Neural cell (in vitro differentiated cells): Measurements from ENCODE around the gene FRMD1. TPM values are rescaled to one million over a fixed set of nuclear protein-coding genes. Genes with fewer than 3 reads are reported as not detected.

ENCODE experiments used
- H2AFZ ChIP-seq: fragments of 200-600, 300-800 bp; sonication (generic), shearing (Covaris generic); 2 replicates; pipeline ENCODE4 v1.6.0; 2014; ENCODE audit warnings: low read depth, mild to moderate bottlenecking, antibody characterized with exemption, low read length, moderate library complexity
- H3F3A ChIP-seq: fragments of 200-600 bp; shearing (Covaris generic); 2 replicates; pipeline ENCODE4 v1.6.1; 2016; ENCODE audit warnings: mild to moderate bottlenecking, moderate library complexity, mixed read lengths, antibody characterized with exemption, low read length; ENCODE audit not compliant: insufficient read depth, poor library complexity, severe bottlenecking
- H3K27ac ChIP-seq: fragments of 200-600, 300-800 bp; sonication (generic), shearing (Covaris generic); 2 replicates; pipeline ENCODE4 v1.5.1; 2014; ENCODE audit warnings: mild to moderate bottlenecking, low read length, moderate library complexity
- H3K27me3 ChIP-seq: fragments of 300-800, 200-600 bp; sonication (generic), shearing (Covaris generic); 2 replicates; pipeline ENCODE4 v1.6.0; 2014; ENCODE audit warnings: mild to moderate bottlenecking, low read depth, low read length, moderate library complexity; ENCODE audit not compliant: insufficient read depth
- H3K36me3 ChIP-seq: fragments of 300-800, 200-600 bp; sonication (generic), shearing (Covaris generic); 2 replicates; pipeline ENCODE4 v1.5.1; 2014; ENCODE audit warnings: mild to moderate bottlenecking, antibody characterized with exemption, low read length, moderate library complexity; ENCODE audit not compliant: insufficient read depth
- H3K4me2 ChIP-seq: fragments of 300-800, 200-600 bp; sonication (generic), shearing (Covaris generic); 2 replicates; pipeline ENCODE4 v1.6.0; 2014; ENCODE audit warnings: mild to moderate bottlenecking, low read length
- H3K4me3 ChIP-seq: fragments of 300-800, 200-600 bp; sonication (generic), shearing (Covaris generic); 2 replicates; pipeline ENCODE4 v1.5.1; 2014; ENCODE audit warnings: mild to moderate bottlenecking, low read length, moderate library complexity
- H3K79me2 ChIP-seq: fragments of 200-600 bp; shearing (Covaris generic); replicated peaks from 2 replicates; pipeline ENCODE4 v1.6.0; 2014; ENCODE audit warnings: mild to moderate bottlenecking, low read length, moderate library complexity; ENCODE audit not compliant: insufficient read depth
- H3K9ac ChIP-seq: fragments of 300-800, 200-600 bp; sonication (generic), shearing (Covaris generic); 2 replicates; pipeline ENCODE4 v1.6.1; 2016; ENCODE audit warnings: mild to moderate bottlenecking, low read length, mixed read lengths
- H3K9me2 ChIP-seq: fragments of 200-600 bp; shearing (Covaris generic); 2 replicates; pipeline ENCODE4 v1.6.1; 2016; ENCODE audit warnings: mild to moderate bottlenecking, low read length, mixed read lengths; ENCODE audit not compliant: insufficient read depth
- H3K9me3 ChIP-seq: fragments of 200-600, 300-800 bp; sonication (generic), shearing (Covaris generic); 2 replicates; pipeline ENCODE4 v1.6.1; 2016; ENCODE audit warnings: mild to moderate bottlenecking, mixed run types, low read length, moderate library complexity, mixed read lengths
- H4K20me1 ChIP-seq: fragments of 200-600 bp; shearing (Covaris generic); 2 replicates; pipeline ENCODE4 v1.6.1; 2016; ENCODE audit warnings: mild to moderate bottlenecking, mixed run types; ENCODE audit not compliant: insufficient read depth
- CTCF ChIP-seq: fragments of 450-650 bp; IDR thresholded peaks from 2 replicates; pipeline ENCODE4 v1.5.1; 2014; ENCODE audit warnings: antibody characterized with exemption, mild to moderate bottlenecking, moderate library complexity; ENCODE audit not compliant: poor library complexity, severe bottlenecking
- EP300 ChIP-seq: fragments of 450-650 bp; conservative IDR thresholded peaks from 2 replicates; pipeline ENCODE4 v1.6.1; 2014; ENCODE audit warnings: antibody characterized with exemption, mild to moderate bottlenecking, moderate library complexity; ENCODE audit not compliant: poor library complexity, severe bottlenecking
- EZH2 ChIP-seq: fragments of 200-600, 300-800 bp; shearing (Covaris generic), sonication (generic); IDR thresholded peaks from 2 replicates; pipeline ENCODE4 v1.6.1; 2014; ENCODE audit warnings: antibody characterized with exemption, low read length, borderline replicate concordance, mild to moderate bottlenecking; ENCODE audit not compliant: insufficient read depth, poor library complexity, severe bottlenecking
- MXI1 ChIP-seq: fragments of 450-650 bp; conservative IDR thresholded peaks from 2 replicates; pipeline ENCODE4 v1.6.1; 2014; ENCODE audit warnings: antibody characterized with exemption, mild to moderate bottlenecking; ENCODE audit not compliant: poor library complexity, severe bottlenecking
- POLR2AphosphoS5 ChIP-seq: IDR thresholded peaks from 2 replicates; pipeline ENCODE4 v1.6.1; 2012
- RAD21 ChIP-seq: fragments of 450-650 bp; conservative IDR thresholded peaks from 2 replicates; pipeline ENCODE4 v1.6.1; 2014; ENCODE audit warnings: antibody characterized with exemption, mild to moderate bottlenecking, moderate library complexity
- REST ChIP-seq: IDR thresholded peaks from 2 replicates; pipeline ENCODE4 v1.6.1; 2012; ENCODE audit warnings: borderline replicate concordance
- SMC3 ChIP-seq: fragments of 450-650 bp; conservative IDR thresholded peaks from 2 replicates; pipeline ENCODE4 v1.6.1; 2014; ENCODE audit warnings: antibody characterized with exemption, mild to moderate bottlenecking, moderate library complexity; ENCODE audit not compliant: poor library complexity
- TAF1 ChIP-seq: IDR thresholded peaks from 2 replicates; pipeline ENCODE4 v1.6.1; 2012; ENCODE audit warnings: low read depth
- polyA plus RNA-seq: library from polyadenylated mRNA; depleted of rRNA; stranded (reverse); fragments of >200 nt; gene quantifications from 2 replicates; pipeline ENCODE4 v1.2.3, GENCODE V29; 2014

FRMD1 gene
- polyA plus RNA-seq, 1 donor from 2014 or later: not detected

- Histone ChIP-seq H4K20me1 (no peaks in the 10 kb centered on the region), H3K79me2 (no peaks in the 10 kb centered on the region), H2AFZ (no peak overlapping the region), H3K9me2 (no peaks in the 10 kb centered on the region), H3K36me3 (no peaks in the 10 kb centered on the region), H3K9me3 (no peaks in the 10 kb centered on the region), H3K27ac (no peak overlapping the region), H3K9ac (no peak overlapping the region), H3K4me3 (no peak overlapping the region), H3K4me2 (no peak overlapping the region), H3K27me3 (no peaks in the 10 kb centered on the region), H3F3A (no peaks in the 10 kb centered on the region)
- TF ChIP-seq POLR2AphosphoS5 (no peak), MXI1 (no peak), EZH2 (no peak), CTCF (no peak), EP300 (no peak), REST (no peak), RAD21 (no peak), SMC3 (no peak), TAF1 (no peak)
Observed at GRCh38 chr6:168120390-168121302, 41.6 kb upstream of the FRMD1 start.

GRCh38 chr6:168119539-168119938 is 40.5 kb upstream of the FRMD1 start:
- H4K20me1 ChIP-seq: no peaks in the 10 kb centered on the region
- H2AFZ ChIP-seq: no peak overlapping the region
- H3K27me3 ChIP-seq: no peaks in the 10 kb centered on the region
- no peaks in the 10 kb centered on the region for H3K9me2 ChIP-seq
- H3K36me3 ChIP-seq: no peaks in the 10 kb centered on the region
- no peaks in the 10 kb centered on the region for H3K79me2 ChIP-seq
- no peaks in the 10 kb centered on the region for H3K9me3 ChIP-seq
- no peak overlapping the region for H3K9ac ChIP-seq
- no peak for TF ChIP-seq RAD21
- TF ChIP-seq MXI1: no peak
- no peak for TF ChIP-seq SMC3
- no peak for TF ChIP-seq POLR2AphosphoS5
- TF ChIP-seq EZH2: no peak
- no peak for TF ChIP-seq EP300
- no peak for TF ChIP-seq TAF1
- no peaks in the 10 kb centered on the region for H3F3A ChIP-seq
- no peak overlapping the region for H3K4me3 ChIP-seq
- H3K27ac ChIP-seq: no peak overlapping the region
- no peak overlapping the region for H3K4me2 ChIP-seq
